Cerebellar cortex (tissue), 1 donor: ENCODE results near the gene ZNF592.
"Not testable (repeated sequence)": the region's sequence is repeated elsewhere in the genome, so short reads cannot be mapped to it uniquely, and the experiment has no call there.

ENCODE experiments used
- DNase-seq: peaks from one replicate; pipeline ENCODE4 v3.0.0-alpha.2; 2015; ENCODE audit warnings: low spot score

ZNF592 gene

GRCh38 chr15:84748274-84749110, at the start of gene ZNF592:
ZNF592 (plus strand) TSS chr15:84748592; CDS start chr15:84782676, 34,084 bp downstream.
- peak; percentile 63 for DNase-seq

- no peak for DNase-seq
These were observed 48.7 kb upstream of the ZNF592 start for GRCh38 chr15:84699538-84700191.

GRCh38 chr15:84702961-84703482, 45.4 kb upstream of the ZNF592 start:
- peak; percentile 43 for DNase-seq

- DNase-seq: no peak
These were observed 44.6 kb upstream of the ZNF592 start for GRCh38 chr15:84703808-84704207.

- no peak for DNase-seq
These were observed 34.0 kb upstream of the ZNF592 start for GRCh38 chr15:84714372-84714771.

- DNase-seq: no peak
These were observed 33.6 kb upstream of the ZNF592 start for GRCh38 chr15:84714821-84715220.

GRCh38 chr15:84715441-84716035, 32.9 kb upstream of the ZNF592 start:
- DNase-seq: no peak

GRCh38 chr15:84716036-84716732, 32.2 kb upstream of the ZNF592 start, which contains the start of gene SEC11A:
SEC11A (minus strand) TSS chr15:84716139; CDS start chr15:84716075, 64 bp downstream.
- peak; percentile 96 for DNase-seq

- DNase-seq: no peak
These were observed 27.0 kb upstream of the ZNF592 start for GRCh38 chr15:84721371-84721770.

GRCh38 chr15:84722628-84723027, 25.8 kb upstream of the ZNF592 start:
- no peak for DNase-seq

- DNase-seq: no peak
These were observed 23.3 kb upstream of the ZNF592 start for GRCh38 chr15:84725001-84725491.

GRCh38 chr15:84727429-84727828, 21.0 kb upstream of the ZNF592 start:
- no peak for DNase-seq

- no peak for DNase-seq
These were observed 16.6 kb upstream of the ZNF592 start for GRCh38 chr15:84731774-84732173.

- no peak for DNase-seq
These were observed 13.5 kb upstream of the ZNF592 start for GRCh38 chr15:84734794-84735479.

GRCh38 chr15:84735480-84736061, 12.8 kb upstream of the ZNF592 start:
- not testable (repeated sequence) for DNase-seq

- no peak for DNase-seq
These were observed 12.0 kb upstream of the ZNF592 start for GRCh38 chr15:84736375-84736774.

- DNase-seq: no peak
These were observed 11.4 kb upstream of the ZNF592 start for GRCh38 chr15:84737005-84737404.

GRCh38 chr15:84740691-84741090, 7.7 kb upstream of the ZNF592 start:
- peak; percentile 75 for DNase-seq

- no peak for DNase-seq
These were observed 7.3 kb upstream of the ZNF592 start for GRCh38 chr15:84741121-84741520.

- DNase-seq: peak; percentile 64
These were observed 747 bp upstream of the ZNF592 start for GRCh38 chr15:84747416-84748273.
